Activated CD4-positive, alpha-beta memory T cell treated with anti-CD3 and anti-CD28 coated beads, Interleukin-2, amount 10 ng/mL, durations not matched to agents 7 days and 5 days (primary cell): ENCODE measurements around the gene GKAP1. TPM values are rescaled to one million over a fixed set of nuclear protein-coding genes. Genes with fewer than 3 reads are reported as not detected.

ENCODE experiments used
- CTCF ChIA-PET: fragments of 350-600 bp; sonication (Branson Sonifier 250); formaldehyde crosslinking; loops from one replicate; lab custom pipeline; 2021; ENCODE audit warnings: antibody characterized with exemption, inconsistent platforms; lab: Charles Lee
- POLR2A ChIA-PET: fragments of 350-600 bp; sonication (Branson Sonifier 250); formaldehyde crosslinking; loops from one replicate; lab custom pipeline; 2021; ENCODE audit warnings: antibody characterized with exemption; lab: Charles Lee
- DNase-seq: peaks from one replicate; pipeline ENCODE4 v3.0.0-alpha.2; 2020
- H3K27ac Mint-ChIP-seq: one replicate; pipeline ENCODE4 v1.8.0; 2021; ENCODE audit warnings: mild to moderate bottlenecking, mixed read lengths
- H3K27me3 Mint-ChIP-seq: one replicate; pipeline ENCODE4 v1.8.0; 2021; ENCODE audit warnings: mixed read lengths
- H3K36me3 Mint-ChIP-seq: one replicate; pipeline ENCODE4 v1.8.0; 2021; ENCODE audit warnings: low read depth, mixed read lengths
- H3K4me1 Mint-ChIP-seq: one replicate; pipeline ENCODE4 v1.8.0; 2021; ENCODE audit warnings: mixed read lengths
- H3K4me3 Mint-ChIP-seq: one replicate; pipeline ENCODE4 v1.8.0; 2021; ENCODE audit warnings: mild to moderate bottlenecking, mixed read lengths
- H3K9me3 Mint-ChIP-seq: one replicate; pipeline ENCODE4 v1.8.0; 2021; ENCODE audit warnings: mixed read lengths
- total RNA-seq, 2 experiments: library from RNA; stranded (reverse); gene quantifications; one replicate each; pipeline ENCODE4 v1.2.3, GENCODE V29; 2021

Gene GKAP1
- total RNA-seq, 2 experiments from 2014 or later, result 3.8 to 4.3 TPM

DNA sequence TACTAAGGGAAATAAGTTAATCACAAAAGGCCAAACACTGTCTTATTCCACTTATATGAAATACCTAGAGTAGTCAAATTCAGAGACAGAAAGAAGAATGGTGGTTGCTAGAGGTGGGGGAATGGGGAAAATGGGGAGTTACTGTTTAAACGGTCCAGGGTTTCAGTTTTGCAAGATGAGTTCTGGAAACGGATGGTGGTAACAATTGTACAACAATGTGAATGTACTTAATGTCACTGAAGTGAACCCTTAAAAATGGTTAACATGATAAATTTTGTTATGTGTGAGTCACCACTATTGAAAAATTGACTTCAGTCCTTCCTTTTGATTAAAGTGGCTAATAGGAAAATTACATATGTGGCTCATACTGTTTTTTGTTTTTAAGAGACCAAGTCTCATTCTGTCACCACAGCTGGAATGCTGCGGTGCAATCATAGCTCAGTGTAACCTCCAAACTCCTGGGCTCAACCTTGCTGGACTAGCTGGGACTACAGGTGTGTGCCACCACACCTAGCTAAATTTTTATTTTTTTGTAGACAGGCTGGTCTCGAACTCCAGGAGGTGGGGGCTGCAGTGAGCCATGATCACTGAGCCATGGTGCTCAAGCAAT lies 118.5 kb downstream of the GKAP1 start:
- DNase-seq, result no peak
- H3K27me3 Mint-ChIP-seq, result no peaks in the 10 kb centered on the region
- ChIA-PET POLR2A (interaction anchor here (0.7 to 2.4 kb wide), 4 partner anchors 9 to 59 kb away, joined by 3 to 20 read pairs (median 3); partner anchors contain the start of gene UBQLN1), CTCF (interaction anchor here (1.5 to 1.8 kb wide), 2 partner anchors 9 to 50 kb away, joined by 4 to 5 read pairs; partner anchors contain the start of gene UBQLN1)
- H3K9me3 Mint-ChIP-seq, result no peaks in the 10 kb centered on the region
- peaks cover 9% of the 10 kb centered on the region for H3K36me3 Mint-ChIP-seq
- no peak overlapping the region for H3K27ac Mint-ChIP-seq
- no peak overlapping the region for H3K4me3 Mint-ChIP-seq
- H3K4me1 Mint-ChIP-seq, result peaks cover 41% of the 10 kb centered on the region

DNA sequence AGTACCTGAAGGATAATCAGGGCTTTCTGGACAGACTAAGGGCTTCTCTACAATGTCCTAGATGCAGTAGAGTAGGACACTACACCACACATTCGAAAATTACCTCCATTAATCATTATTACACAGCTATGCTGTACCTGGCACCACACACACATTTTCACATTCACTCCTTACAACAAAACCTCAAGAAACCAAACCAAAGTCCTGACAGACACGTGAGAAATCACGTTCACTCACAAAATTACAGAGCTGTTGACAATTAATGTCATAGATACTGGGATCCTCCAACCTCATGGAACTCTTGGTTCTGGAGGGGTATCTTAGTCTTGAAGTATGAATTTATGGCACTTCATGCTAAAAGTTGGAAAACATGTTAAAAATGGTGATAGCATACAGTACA lies 126.1 kb downstream of the GKAP1 start:
- H3K4me1 Mint-ChIP-seq, result peaks cover 44% of the 10 kb centered on the region
- H3K9me3 Mint-ChIP-seq, result no peaks in the 10 kb centered on the region
- H3K27ac Mint-ChIP-seq, result no peak overlapping the region
- POLR2A ChIA-PET, result interaction anchor here (0.7 to 1.2 kb wide), 2 partner anchors 9 to 18 kb away, joined by 3 read pairs; no protein-coding TSS in a partner anchor
- CTCF ChIA-PET, result interaction anchor here (0.7 to 0.8 kb wide), 2 partner anchors 69 to 70 kb away, joined by 3 read pairs; no protein-coding TSS in a partner anchor
- no peak for DNase-seq
- H3K4me3 Mint-ChIP-seq, result no peak overlapping the region
- no peaks in the 10 kb centered on the region for H3K27me3 Mint-ChIP-seq
- H3K36me3 Mint-ChIP-seq, result peaks cover 10% of the 10 kb centered on the region

Other genes starting within 250 kb of the GKAP1 start
- gene IDNK, start 194.6 kb downstream of the GKAP1 start, total RNA-seq, result 1 to 10 TPM; 8.2 to 9.0 TPM
- gene UBQLN1, start 109.8 kb downstream of the GKAP1 start, total RNA-seq, result 100 to 1,000 TPM; 109 to 112 TPM
- 1 to 10 TPM; 2.3 TPM for gene KIF27, start 103.7 kb upstream of the GKAP1 start, total RNA-seq
- gene HNRNPK, start 162.4 kb upstream of the GKAP1 start, total RNA-seq, result 100 to 1,000 TPM; 614 to 616 TPM
- gene RMI1, start 163.0 kb upstream of the GKAP1 start, total RNA-seq, result 10 to 100 TPM; 22.1 to 22.4 TPM